H9 (cell line): ENCODE results near the gene CLEC2L. TPM values are rescaled to one million over a fixed set of nuclear protein-coding genes. Genes with fewer than 3 reads are reported as not detected.
A peak's percentile ranks its signal among the peaks of the same experiment; 100 is the strongest.

Experiments
- DNase-seq: peaks from one replicate; pipeline ENCODE4 v3.0.0-alpha.2; 2017
- H2AFZ ChIP-seq: one replicate; pipeline ENCODE4 v1.6.1; 2013; ENCODE audit warnings: mild to moderate bottlenecking, low read length, control low read depth, moderate library complexity
- H2AK5ac ChIP-seq: 2 replicates; pipeline ENCODE4 v1.6.1; 2013; ENCODE audit warnings: low read length, control low read depth, mixed read lengths; ENCODE audit not compliant: insufficient read length
- H2BK120ac ChIP-seq: one replicate; pipeline ENCODE4 v1.6.1; 2013; ENCODE audit warnings: low read depth, mild to moderate bottlenecking, low read length, control low read depth, inconsistent platforms; ENCODE audit not compliant: poor library complexity, severe bottlenecking
- H2BK12ac ChIP-seq: 2 replicates; pipeline ENCODE4 v1.6.1; 2013; ENCODE audit warnings: low read length, control low read depth, mixed read lengths, low read depth; ENCODE audit not compliant: insufficient read length
- H2BK15ac ChIP-seq: 2 replicates; pipeline ENCODE4 v1.6.1; 2013; ENCODE audit warnings: low read depth, low read length, control low read depth
- H2BK20ac ChIP-seq: one replicate; pipeline ENCODE4 v1.6.1; 2013; ENCODE audit warnings: low read depth, mild to moderate bottlenecking, low read length, control low read depth, inconsistent platforms; ENCODE audit not compliant: poor library complexity, severe bottlenecking
- H2BK5ac ChIP-seq: 2 replicates; pipeline ENCODE4 v1.6.1; 2013; ENCODE audit warnings: low read length, control low read depth, mixed read lengths; ENCODE audit not compliant: insufficient read length
- H3K14ac ChIP-seq: 2 replicates; pipeline ENCODE4 v1.6.1; 2013; ENCODE audit warnings: low read length, control low read depth; ENCODE audit not compliant: insufficient read depth
- H3K18ac ChIP-seq: 2 replicates; pipeline ENCODE4 v1.6.1; 2013; ENCODE audit warnings: low read depth, mild to moderate bottlenecking, mixed read lengths, low read length, control low read depth; ENCODE audit not compliant: insufficient read length
- H3K23ac ChIP-seq: 2 replicates; pipeline ENCODE4 v1.6.1; 2013; ENCODE audit warnings: low read length, control low read depth, mixed read lengths, low read depth; ENCODE audit not compliant: insufficient read length
- H3K23me2 ChIP-seq: 2 replicates; pipeline ENCODE4 v1.6.1; 2013; ENCODE audit warnings: low read depth, mild to moderate bottlenecking, mixed read lengths, low read length, control low read depth; ENCODE audit not compliant: insufficient read length, poor library complexity, severe bottlenecking
- H3K27ac ChIP-seq: 2 replicates; pipeline ENCODE4 v1.5.1; 2013; ENCODE audit warnings: low read length, control low read depth, mixed read lengths, low read depth; ENCODE audit not compliant: insufficient read length
- H3K27me3 ChIP-seq: 2 replicates; pipeline ENCODE4 v1.6.1; 2013; ENCODE audit warnings: low read length, control low read depth, inconsistent platforms; ENCODE audit not compliant: insufficient read depth
- H3K4ac ChIP-seq: 2 replicates; pipeline ENCODE4 v1.6.1; 2013; ENCODE audit warnings: low read depth, mild to moderate bottlenecking, control low read depth, inconsistent platforms, low read length, moderate library complexity
- H3K4me1 ChIP-seq: 2 replicates; pipeline ENCODE4 v1.6.1; 2013; ENCODE audit warnings: low read length, control low read depth, inconsistent platforms; ENCODE audit not compliant: insufficient read depth
- H3K4me2 ChIP-seq: 2 replicates; pipeline ENCODE4 v1.6.1; 2013; ENCODE audit warnings: low read length, control low read depth, mixed read lengths; ENCODE audit not compliant: insufficient read length, insufficient read depth
- H3K56ac ChIP-seq: 2 replicates; pipeline ENCODE4 v1.6.1; 2013; ENCODE audit warnings: low read depth, mild to moderate bottlenecking, mixed read lengths, low read length, control low read depth; ENCODE audit not compliant: insufficient read length
- H3K79me1 ChIP-seq: 2 replicates; pipeline ENCODE4 v1.6.1; 2013; ENCODE audit warnings: low read depth, mild to moderate bottlenecking, moderate library complexity, low read length, control low read depth, inconsistent platforms; ENCODE audit not compliant: insufficient read depth, poor library complexity, severe bottlenecking
- H3K79me2 ChIP-seq: 2 replicates; pipeline ENCODE4 v1.6.1; 2013; ENCODE audit warnings: low read length, control low read depth, inconsistent platforms; ENCODE audit not compliant: insufficient read depth
- H3K9ac ChIP-seq: 2 replicates; pipeline ENCODE4 v1.6.1; 2013; ENCODE audit warnings: low read length, control low read depth, mixed read lengths; ENCODE audit not compliant: insufficient read length; ENCODE audit errors: extremely low read depth
- H3K9me3 ChIP-seq: one replicate; pipeline ENCODE4 v1.6.1; 2013; ENCODE audit warnings: low read depth, low read length, inconsistent platforms; ENCODE audit not compliant: control insufficient read depth
- H3T11ph ChIP-seq: one replicate; pipeline ENCODE4 v1.6.1; 2013; ENCODE audit warnings: mild to moderate bottlenecking, low read length, control low read depth, inconsistent platforms
- H4K20me1 ChIP-seq: one replicate; pipeline ENCODE4 v1.6.1; 2013; ENCODE audit not compliant: control insufficient read depth, insufficient read length, insufficient read depth
- H4K5ac ChIP-seq: 2 replicates; pipeline ENCODE4 v1.6.1; 2013; ENCODE audit warnings: low read depth, mild to moderate bottlenecking, mixed read lengths, low read length, control low read depth; ENCODE audit not compliant: insufficient read length
- H4K8ac ChIP-seq: replicated peaks from 2 replicates; pipeline ENCODE4 v1.6.1; 2013; ENCODE audit warnings: low read length, control low read depth, mixed read lengths, low read depth; ENCODE audit not compliant: insufficient read length
- H4K91ac ChIP-seq: 2 replicates; pipeline ENCODE4 v1.6.1; 2013; ENCODE audit warnings: low read depth, mild to moderate bottlenecking, moderate library complexity, mixed read lengths, low read length, control low read depth; ENCODE audit not compliant: insufficient read length
- H3K27ac Mint-ChIP-seq, 3 experiments: 2 replicates in 2 of 3; 3 replicates in 1 of 3; pipeline ENCODE4 v1.8.0; 2020 to 2021; ENCODE audit warnings: mixed read lengths in 3 of 3, mild to moderate bottlenecking in 1 of 3, moderate library complexity in 1 of 3
- H3K27me3 Mint-ChIP-seq: 2 replicates; pipeline ENCODE4 v1.8.0; 2021; ENCODE audit warnings: low read depth, mild to moderate bottlenecking, moderate library complexity, mixed read lengths
- H3K36me3 Mint-ChIP-seq, 3 experiments: 2 replicates in 2 of 3; 3 replicates in 1 of 3; pipeline ENCODE4 v1.8.0; 2020 to 2021; ENCODE audit warnings: low read depth in 3 of 3, mixed read lengths in 3 of 3; ENCODE audit not compliant: insufficient read depth in 1 of 3
- H3K4me1 Mint-ChIP-seq, 2 experiments: 2 replicates each; pipeline ENCODE4 v1.8.0; 2020; ENCODE audit warnings: mixed read lengths in 2 of 2
- H3K4me3 Mint-ChIP-seq, 2 experiments: 2 replicates in 1 of 2; 3 replicates in 1 of 2; pipeline ENCODE4 v1.8.0; 2020 to 2021; ENCODE audit warnings: mild to moderate bottlenecking in 2 of 2, mixed read lengths in 2 of 2, moderate library complexity in 1 of 2
- H3K9me3 Mint-ChIP-seq, 2 experiments: 2 replicates in 1 of 2; 3 replicates in 1 of 2; pipeline ENCODE4 v1.8.0; 2020; ENCODE audit warnings: mild to moderate bottlenecking in 2 of 2, mixed read lengths in 2 of 2, moderate library complexity in 1 of 2
- WGBS: extraction: QIAGEN DNeasy Blood & Tissue Kit; methylation state at CpG from one replicate; pipeline ENCODE4 v1.1.7; 2013; ENCODE audit warnings: missing lambda C conversion rate, low lambda C conversion rate, mixed read lengths; ENCODE audit not compliant: insufficient read length; ENCODE audit errors: extremely low coverage; 5-methylcytosine and 5-hydroxymethylcytosine counted together
- total RNA-seq: library from RNA; stranded (reverse); gene quantifications from 2 replicates; pipeline ENCODE4 v1.2.1, GENCODE V29; 2021
- TF ChIP-seq, protein P1 (sequence below): fragments of 200-600 bp; sonication (generic); conservative IDR thresholded peaks from 3 replicates; pipeline ENCODE4 v1.8.0; 2021; ENCODE audit warnings: antibody characterized with exemption, mild to moderate bottlenecking

Gene CLEC2L
- total RNA-seq, 1 experiment from 2014 or later = 0.74 TPM

DNA sequence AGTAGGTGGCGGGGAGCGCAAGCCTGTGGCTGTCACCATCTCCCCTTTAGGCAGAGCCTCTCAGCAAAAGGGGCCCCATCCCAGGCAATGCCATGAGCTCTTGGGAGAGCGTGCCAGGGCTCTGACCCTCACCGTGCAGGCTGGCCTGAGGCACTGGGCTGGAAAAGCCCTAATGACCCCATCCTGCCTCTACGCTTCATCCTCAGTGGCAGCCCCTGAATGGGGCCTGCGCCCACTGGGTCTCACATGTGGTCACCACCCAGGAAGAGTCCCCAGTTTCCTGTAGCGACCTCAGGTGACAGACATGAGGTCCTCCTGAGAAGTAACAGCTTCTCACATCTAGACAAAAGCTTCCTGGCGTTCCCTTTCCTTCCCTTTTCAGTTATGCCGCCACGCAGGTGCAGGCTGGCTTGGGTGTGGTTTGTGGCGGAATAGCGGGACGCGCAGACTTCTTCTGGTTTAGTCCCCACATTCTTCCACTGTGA lies 59.2 kb downstream of the CLEC2L start:
- Histone ChIP-seq H3K9me3 (no peaks in the 10 kb centered on the region), H4K5ac (no peak overlapping the region), H3K56ac (no peak overlapping the region), H4K8ac (no peak overlapping the region), H3T11ph (no peak overlapping the region), H2AK5ac (no peak overlapping the region), H3K23ac (no peak overlapping the region), H3K14ac (no peak overlapping the region), H3K79me2 (no peaks in the 10 kb centered on the region), H3K4me2 (no peak overlapping the region), H3K4ac (no peak overlapping the region), H2BK12ac (no peak overlapping the region), H3K9ac (no peak overlapping the region), H2BK20ac (no peak overlapping the region), H3K18ac (no peak overlapping the region), H2BK120ac (no peak overlapping the region), H3K27ac (no peak overlapping the region), H3K4me1 (no peaks in the 10 kb centered on the region), H3K23me2 (no peaks in the 10 kb centered on the region), H4K91ac (no peak overlapping the region), H2BK15ac (no peak overlapping the region), H3K79me1 (no peaks in the 10 kb centered on the region), H2BK5ac (no peak overlapping the region), H2AFZ (no peak overlapping the region), H4K20me1 (no peaks in the 10 kb centered on the region), H3K27me3 (no peaks in the 10 kb centered on the region)
- WGBS = no CpG with 5 or more reads among the region's 14 CpGs
- no peak for DNase-seq
- Mint-ChIP-seq H3K27ac (peak overlapping the region in 1 of 3 experiments; percentile 30; a peak in 1 of 7 replicates), H3K27me3 (no peaks in the 10 kb centered on the region), H3K4me1 (no peaks in the 10 kb centered on the region), H3K36me3 (peaks cover 0 to 7% (median 3%) of the 10 kb centered on the region in 3 experiments; a peak in 5 of 7 replicates), H3K4me3 (no peak overlapping the region), H3K9me3 (no peaks in the 10 kb centered on the region)
- TF ChIP-seq, protein P1, sequence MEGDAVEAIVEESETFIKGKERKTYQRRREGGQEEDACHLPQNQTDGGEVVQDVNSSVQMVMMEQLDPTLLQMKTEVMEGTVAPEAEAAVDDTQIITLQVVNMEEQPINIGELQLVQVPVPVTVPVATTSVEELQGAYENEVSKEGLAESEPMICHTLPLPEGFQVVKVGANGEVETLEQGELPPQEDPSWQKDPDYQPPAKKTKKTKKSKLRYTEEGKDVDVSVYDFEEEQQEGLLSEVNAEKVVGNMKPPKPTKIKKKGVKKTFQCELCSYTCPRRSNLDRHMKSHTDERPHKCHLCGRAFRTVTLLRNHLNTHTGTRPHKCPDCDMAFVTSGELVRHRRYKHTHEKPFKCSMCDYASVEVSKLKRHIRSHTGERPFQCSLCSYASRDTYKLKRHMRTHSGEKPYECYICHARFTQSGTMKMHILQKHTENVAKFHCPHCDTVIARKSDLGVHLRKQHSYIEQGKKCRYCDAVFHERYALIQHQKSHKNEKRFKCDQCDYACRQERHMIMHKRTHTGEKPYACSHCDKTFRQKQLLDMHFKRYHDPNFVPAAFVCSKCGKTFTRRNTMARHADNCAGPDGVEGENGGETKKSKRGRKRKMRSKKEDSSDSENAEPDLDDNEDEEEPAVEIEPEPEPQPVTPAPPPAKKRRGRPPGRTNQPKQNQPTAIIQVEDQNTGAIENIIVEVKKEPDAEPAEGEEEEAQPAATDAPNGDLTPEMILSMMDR = no peak
